Endothelial cell of umbilical vein (primary cell): ENCODE data around the gene NCKAP5. TPM values are rescaled to one million over a fixed set of nuclear protein-coding genes. Genes with fewer than 3 reads are reported as not detected.

Experiments used
- BruUV-seq: library from RNA; stranded (reverse); fragments of 400-500 nt; replicated peaks from 2 replicates; lab custom pipeline; 2021; lab: Mats Ljungman, UMichigan
- CTCF ChIA-PET: fragments of 300-600, 350-600 bp; sonication (Branson Sonifier 250); formaldehyde crosslinking; loops from one replicate; lab custom pipeline; 2021; ENCODE audit warnings: antibody characterized with exemption, inconsistent platforms; lab: Charles Lee
- POLR2A ChIA-PET: fragments of 300-600, 350-600 bp; sonication (Branson Sonifier 250); formaldehyde crosslinking; loops from one replicate; lab custom pipeline; 2021; ENCODE audit warnings: antibody characterized with exemption, inconsistent platforms; lab: Charles Lee
- DNase-seq: peaks from one replicate; pipeline ENCODE4 v3.0.0-alpha.2; 2011; ENCODE audit warnings: low read depth, low spot score
- FAIRE-seq: peaks from 2 replicates; lab custom pipeline; 2011; peaks lifted over from hg19 to GRCh38; lab: Jason Lieb, UNC
- H2AFZ ChIP-seq: 2 replicates; pipeline ENCODE4 v1.6.0; 2012; ENCODE audit warnings: low read depth, low read length, control low read depth, inconsistent platforms
- H3K27ac ChIP-seq: 2 replicates; pipeline ENCODE4 v1.5.1; 2011; ENCODE audit warnings: low read depth, mild to moderate bottlenecking, control low read depth, low read length, moderate library complexity; ENCODE audit not compliant: insufficient read depth
- H3K27me3 ChIP-seq, 2 experiments: 2 replicates each; pipeline versions ENCODE4 v1.6.0 to v1.6.1; 2011; ENCODE audit warnings: low read length in 2 of 2, mixed read lengths in 1 of 2; ENCODE audit not compliant: control insufficient read depth in 2 of 2, insufficient read depth in 2 of 2
- H3K36me3 ChIP-seq, 2 experiments: 2 replicates in 1 of 2; 3 replicates in 1 of 2; pipeline ENCODE4 v1.5.1; 2011; ENCODE audit warnings: low read length in 2 of 2, mild to moderate bottlenecking in 1 of 2, moderate library complexity in 1 of 2; ENCODE audit not compliant: control insufficient read depth in 2 of 2, insufficient read depth in 2 of 2; ENCODE audit errors: extremely low read depth in 1 of 2
- H3K4me1 ChIP-seq: 3 replicates; pipeline ENCODE4 v1.5.1; 2011; ENCODE audit warnings: mild to moderate bottlenecking, low read length; ENCODE audit not compliant: control insufficient read depth, insufficient read depth; ENCODE audit errors: extremely low read depth
- H3K4me2 ChIP-seq: 2 replicates; pipeline ENCODE4 v1.6.1; 2011; ENCODE audit warnings: low read length, control low read depth, mixed read lengths; ENCODE audit not compliant: insufficient read depth
- H3K4me3 ChIP-seq, 3 experiments: fragments of 200-600 bp in 1 of 3; sonication (generic), shearing (Covaris generic) in 1 of 3; replicated peaks in 1 of 3; 2 replicates each; pipeline ENCODE4 v1.5.1; 2011 to 2016; ENCODE audit warnings: control low read depth in 3 of 3, low read length in 3 of 3, mild to moderate bottlenecking in 2 of 3, inconsistent platforms in 1 of 3, low read depth in 1 of 3, moderate library complexity in 1 of 3; ENCODE audit not compliant: insufficient read depth in 1 of 3
- H3K79me2 ChIP-seq: 2 replicates; pipeline ENCODE4 v1.6.0; 2012; ENCODE audit warnings: low read length, inconsistent platforms; ENCODE audit not compliant: control insufficient read depth, insufficient read depth
- H3K9ac ChIP-seq: replicated peaks from 2 replicates; pipeline ENCODE3; 2011; ENCODE audit warnings: low read length, control low read depth; ENCODE audit not compliant: insufficient read depth; ENCODE audit errors: extremely low read depth
- H3K9me1 ChIP-seq: replicated peaks from 3 replicates; pipeline ENCODE4 v1.6.0; 2011; ENCODE audit warnings: mild to moderate bottlenecking, low read length; ENCODE audit not compliant: control insufficient read depth, insufficient read depth; ENCODE audit errors: extremely low read depth
- H3K9me3 ChIP-seq: replicated peaks from 2 replicates; pipeline ENCODE4 v1.5.1; 2012; ENCODE audit warnings: low read length, inconsistent platforms; ENCODE audit not compliant: control insufficient read depth, insufficient read depth
- H4K20me1 ChIP-seq: replicated peaks from 2 replicates; pipeline ENCODE3; 2011; ENCODE audit warnings: mild to moderate bottlenecking, low read length; ENCODE audit not compliant: control insufficient read depth, insufficient read depth; ENCODE audit errors: extremely low read depth
- CTCF ChIP-seq, 2 donors: IDR thresholded peaks; 1 replicate in 1 of 2; 2 replicates in 1 of 2; pipeline ENCODE4 v1.5.1; 2011; ENCODE audit warnings: low read length in 2 of 2, mild to moderate bottlenecking in 2 of 2, moderate library complexity in 2 of 2, control low read depth in 1 of 2, inconsistent platforms in 1 of 2, low read depth in 1 of 2; ENCODE audit not compliant: insufficient read depth in 1 of 2; ENCODE audit errors: extremely low read depth in 1 of 2
- EZH2 ChIP-seq: IDR thresholded peaks from 2 replicates; pipeline ENCODE4 v1.6.1; 2012; ENCODE audit warnings: borderline replicate concordance, low read depth, mild to moderate bottlenecking, moderate library complexity, low read length, inconsistent platforms; ENCODE audit not compliant: severe bottlenecking
- FOS ChIP-seq: IDR thresholded peaks from 2 replicates; pipeline ENCODE4 v1.6.1; 2011; ENCODE audit warnings: mild to moderate bottlenecking, low read length, moderate library complexity, borderline replicate concordance; ENCODE audit not compliant: insufficient read depth
- GATA2 ChIP-seq: IDR thresholded peaks from 2 replicates; pipeline ENCODE4 v1.7.0; 2011; ENCODE audit warnings: low read depth, mild to moderate bottlenecking, moderate library complexity, mixed read lengths, low read length; ENCODE audit not compliant: insufficient read length, insufficient read depth
- JUN ChIP-seq: IDR thresholded peaks from 2 replicates; pipeline ENCODE4 v1.6.1; 2011; ENCODE audit warnings: borderline replicate concordance, low read depth; ENCODE audit not compliant: insufficient read length, insufficient read depth
- MAX ChIP-seq: IDR thresholded peaks from 2 replicates; pipeline ENCODE4 v1.6.1; 2011; ENCODE audit not compliant: insufficient read depth, insufficient read length
- MYC ChIP-seq: IDR thresholded peaks from one replicate; pipeline ENCODE4 v1.6.1; 2011; ENCODE audit warnings: mild to moderate bottlenecking, low read depth, low read length
- POLR2A ChIP-seq: IDR thresholded peaks from 2 replicates; pipeline ENCODE4 v1.6.1; 2012; ENCODE audit warnings: low read depth, mild to moderate bottlenecking, control low read depth, low read length
- POLR2AphosphoS5 ChIP-seq: IDR thresholded peaks from 2 replicates; pipeline ENCODE4 v1.6.1; 2012; ENCODE audit warnings: low read depth, mild to moderate bottlenecking, control low read depth, low read length, moderate library complexity; ENCODE audit not compliant: insufficient read depth
- dilution Hi-C: fragments of 300-500 bp; cut with MboI; formaldehyde crosslinking; loops from one replicate; pipeline ENCODE4 v1.15.0; 2019; ENCODE audit warnings: low sequenced_read_pairs; ENCODE audit not compliant: extremely low pct_ligation_motif_present
- intact Hi-C: fragments of 100-400 bp; cut with micrococcal nuclease; formaldehyde crosslinking; loops from one replicate; pipeline ENCODE4 v1.10.0; 2022
- polyA plus RNA-seq, 4 experiments: library from polyadenylated mRNA; depleted of rRNA in 3 of 4; stranded (reverse) in 3 of 4; unstranded in 1 of 4; fragments of >200 nt; gene quantifications; 2 replicates each; pipeline versions ENCODE4 v1.2.1 to v1.2.3, GENCODE V29; 2011 to 2012; ENCODE audit warnings: missing spikeins in 1 of 4
- total RNA-seq: library from RNA; stranded (reverse); gene quantifications from 2 replicates; pipeline ENCODE4 v1.2.3, GENCODE V29; 2021

The NCKAP5 gene
- total and polyA plus RNA-seq, 2 donors (not counting 3 experiments of a cell fraction or from before 2014, with no cell fraction given): 0.47 to 3.3 TPM

DNA sequence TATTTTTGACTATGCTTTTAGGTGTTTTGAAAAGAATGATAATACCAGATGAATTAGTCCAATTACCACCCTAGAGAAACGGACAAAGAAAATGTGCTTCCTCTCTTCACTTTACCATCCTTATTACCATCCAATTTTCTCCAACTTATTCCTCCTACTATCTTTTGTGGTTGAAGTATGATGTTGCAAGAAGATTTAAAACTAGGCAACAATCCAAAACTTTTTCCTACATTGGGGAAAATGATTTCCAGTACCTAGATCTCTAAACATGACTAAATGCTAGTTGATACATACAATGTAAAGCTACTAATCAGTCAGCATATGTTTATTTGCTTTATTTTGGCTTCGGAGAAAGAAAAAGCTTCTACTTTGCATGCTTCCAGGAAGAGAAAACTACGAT, 543.3 kb downstream of the NCKAP5 start:
- Histone ChIP-seq H3K27ac (no peak overlapping the region), H3K36me3 (no peaks in the 10 kb centered on the region), H4K20me1 (no peaks in the 10 kb centered on the region), H3K9me3 (no peaks in the 10 kb centered on the region), H3K4me3 (no peak overlapping the region), H3K4me1 (no peaks in the 10 kb centered on the region), H3K4me2 (no peak overlapping the region), H3K27me3 (no peaks in the 10 kb centered on the region), H3K9me1 (no peaks in the 10 kb centered on the region), H2AFZ (no peak overlapping the region), H3K79me2 (no peaks in the 10 kb centered on the region), H3K9ac (no peak overlapping the region)
- no peak for TF ChIP-seq GATA2
- TF ChIP-seq FOS: no peak
- TF ChIP-seq POLR2A: no peak
- no peak for TF ChIP-seq POLR2AphosphoS5
- no peak for TF ChIP-seq CTCF (IDR thresholded peaks at IDR 0.05; ENCODE audit: extremely low read depth in 1 of 2, insufficient read depth in 1 of 2, low read depth in 1 of 2, low read length in 2 of 2)
- TF ChIP-seq MAX: no peak
- no peak for TF ChIP-seq JUN
- no peak for TF ChIP-seq EZH2
- no peak for TF ChIP-seq MYC
- BruUV-seq: no TSS peak
- intact Hi-C loops: no loop called here
- dilution Hi-C loops: no loop called here
- ChIA-PET CTCF (no interaction called here), POLR2A (no interaction called here)
- no peak for FAIRE-seq
- no peak for DNase-seq
